Measurements from ENCODE around the gene COL24A1.

Gene COL24A1

GRCh38 chr1:86152887-86153286, 3.7 kb downstream of the COL24A1 start:
- WGBS = 92% methylated on average over 1 of the region's 1 CpG
- H3K9ac ChIP-seq (ENCODE audit: low read depth, low read length) = no peak overlapping the region
- H3K9me3 ChIP-seq (ENCODE audit: insufficient read depth, low read depth, low read length) = no peaks in the 10 kb centered on the region
- H3K27me3 ChIP-seq (ENCODE audit: insufficient read depth, low read length) = peaks cover 58% of the 10 kb centered on the region
- H3K4me3 ChIP-seq (ENCODE audit: low read length) = no peak overlapping the region
- H3K36me3 ChIP-seq (ENCODE audit: insufficient read depth, low read length) = no peaks in the 10 kb centered on the region
- H3K27ac ChIP-seq (ENCODE audit: low read depth, low read length) = no peak overlapping the region
- H3K4me1 ChIP-seq (ENCODE audit: insufficient read depth, low read length) = no peaks in the 10 kb centered on the region; the same call in 1 of the 2 replicates

DNA sequence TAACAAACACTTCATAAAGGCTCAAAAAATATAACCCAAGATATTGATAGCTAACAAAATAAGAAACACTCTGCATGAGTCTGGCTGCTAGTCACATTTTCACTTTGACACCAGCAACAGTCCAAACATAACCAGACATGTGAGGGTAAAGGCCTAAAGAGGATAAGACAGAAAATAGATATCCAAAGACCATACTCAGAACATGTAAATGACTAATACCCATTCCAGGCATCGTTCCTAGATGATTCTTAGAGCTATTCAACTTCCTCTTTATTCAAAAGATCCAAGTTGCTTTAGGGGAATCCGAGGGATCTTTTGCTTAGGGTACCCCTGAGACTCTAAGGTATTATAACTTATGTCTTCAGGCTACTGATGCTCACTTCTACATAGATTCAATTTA, 5.1 kb downstream of the COL24A1 start:
- Histone ChIP-seq H3K9ac (ENCODE audit: low read depth, low read length) (no peak overlapping the region), H3K9me3 (ENCODE audit: insufficient read depth, low read depth, low read length) (no peaks in the 10 kb centered on the region), H3K27me3 (ENCODE audit: insufficient read depth, low read length) (peaks cover 43% of the 10 kb centered on the region), H3K4me3 (ENCODE audit: low read length) (no peak overlapping the region), H3K27ac (ENCODE audit: low read depth, low read length) (no peak overlapping the region), H3K36me3 (ENCODE audit: insufficient read depth, low read length) (no peaks in the 10 kb centered on the region), H3K4me1 (ENCODE audit: insufficient read depth, low read length) (no peaks in the 10 kb centered on the region; the same call in 1 of the 2 replicates)
- WGBS = 84% methylated on average over 2 of the region's 2 CpGs

GRCh38 chr1:86150553-86151055, 6.0 kb downstream of the COL24A1 start:
- Histone ChIP-seq H3K4me1 (ENCODE audit: insufficient read depth, low read length) (no peaks in the 10 kb centered on the region; the same call in 1 of the 2 replicates), H3K27me3 (ENCODE audit: insufficient read depth, low read length) (peaks cover 35% of the 10 kb centered on the region), H3K27ac (ENCODE audit: low read depth, low read length) (no peak overlapping the region), H3K9me3 (ENCODE audit: insufficient read depth, low read depth, low read length) (no peaks in the 10 kb centered on the region), H3K4me3 (ENCODE audit: low read length) (no peak overlapping the region), H3K36me3 (ENCODE audit: insufficient read depth, low read length) (no peaks in the 10 kb centered on the region), H3K9ac (ENCODE audit: low read depth, low read length) (no peak overlapping the region)

DNA sequence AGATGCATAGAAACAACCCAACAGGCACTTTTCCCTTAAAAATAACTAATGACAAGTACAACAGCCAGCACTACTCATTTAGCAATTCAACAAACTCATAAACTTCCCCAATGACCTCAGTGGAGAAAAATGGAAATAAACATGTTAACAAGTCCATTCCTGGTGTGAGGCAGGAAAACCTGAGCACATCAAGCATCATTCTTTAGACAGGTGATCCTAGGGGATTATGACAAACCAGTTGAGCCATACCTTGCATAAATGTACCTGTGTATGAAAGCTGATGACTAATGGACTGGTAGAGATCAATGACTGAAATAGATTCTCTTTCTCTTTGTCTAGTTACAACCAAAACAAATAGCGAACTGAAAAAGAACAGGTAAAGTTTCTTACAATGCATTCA, 7.0 kb downstream of the COL24A1 start:
- Histone ChIP-seq H3K27me3 (ENCODE audit: insufficient read depth, low read length) (peaks cover 25% of the 10 kb centered on the region), H3K4me1 (ENCODE audit: insufficient read depth, low read length) (no peaks in the 10 kb centered on the region), H3K27ac (ENCODE audit: low read depth, low read length) (no peak overlapping the region), H3K36me3 (ENCODE audit: insufficient read depth, low read length) (no peaks in the 10 kb centered on the region), H3K9me3 (ENCODE audit: insufficient read depth, low read depth, low read length) (no peaks in the 10 kb centered on the region), H3K4me3 (ENCODE audit: low read length) (no peak overlapping the region), H3K9ac (ENCODE audit: low read depth, low read length) (no peak overlapping the region)
- 92% methylated on average over 1 of the region's 1 CpG for WGBS

DNA sequence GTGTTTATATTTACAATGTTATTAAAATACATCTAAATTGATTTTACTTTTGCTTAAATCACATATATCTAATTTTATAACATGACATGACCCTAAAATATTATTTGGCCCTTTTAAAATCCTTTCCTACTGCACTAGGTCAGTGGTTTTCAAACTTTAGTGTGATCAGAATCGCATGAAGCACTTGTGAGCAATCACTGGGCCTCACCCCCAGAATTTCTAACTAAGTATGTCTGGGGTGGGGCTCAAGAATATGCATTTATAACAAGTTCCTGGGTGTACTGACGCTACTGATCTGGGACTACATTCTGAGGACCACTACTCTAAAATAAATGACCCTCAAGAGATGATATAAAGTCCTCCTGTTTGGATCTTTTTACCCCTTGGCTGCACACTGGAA, 8.8 kb downstream of the COL24A1 start:
- Histone ChIP-seq H3K9me3 (ENCODE audit: insufficient read depth, low read depth, low read length) (no peaks in the 10 kb centered on the region), H3K4me1 (ENCODE audit: insufficient read depth, low read length) (no peaks in the 10 kb centered on the region), H3K4me3 (ENCODE audit: low read length) (no peak overlapping the region), H3K36me3 (ENCODE audit: insufficient read depth, low read length) (no peaks in the 10 kb centered on the region), H3K27ac (ENCODE audit: low read depth, low read length) (no peak overlapping the region), H3K9ac (ENCODE audit: low read depth, low read length) (no peak overlapping the region), H3K27me3 (ENCODE audit: insufficient read depth, low read length) (peaks cover 7% of the 10 kb centered on the region)
- 86% methylated on average over 2 of the region's 2 CpGs for WGBS

DNA sequence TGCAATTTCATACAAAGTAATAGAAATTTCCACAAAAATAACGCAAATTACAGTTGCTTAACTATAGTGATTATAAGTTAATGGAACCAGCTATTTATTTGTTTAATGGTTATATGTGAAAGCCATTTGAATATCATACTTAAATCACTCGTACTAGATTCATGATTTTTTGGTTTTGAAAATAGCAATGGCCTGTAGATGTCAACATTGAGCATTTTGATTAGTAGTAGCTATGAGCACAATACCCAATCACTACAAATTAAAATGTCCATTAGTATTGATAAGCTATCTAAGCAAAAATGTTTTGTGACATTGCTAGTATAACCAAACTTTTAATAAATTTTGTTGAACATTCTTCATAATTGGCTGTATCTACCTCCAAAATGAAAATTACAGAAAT, 10.0 kb downstream of the COL24A1 start:
- Histone ChIP-seq H3K4me1 (ENCODE audit: insufficient read depth, low read length) (no peaks in the 10 kb centered on the region), H3K27me3 (ENCODE audit: insufficient read depth, low read length) (no peaks in the 10 kb centered on the region), H3K36me3 (ENCODE audit: insufficient read depth, low read length) (no peaks in the 10 kb centered on the region), H3K9me3 (ENCODE audit: insufficient read depth, low read depth, low read length) (no peaks in the 10 kb centered on the region), H3K9ac (ENCODE audit: low read depth, low read length) (no peak overlapping the region), H3K27ac (ENCODE audit: low read depth, low read length) (no peak overlapping the region), H3K4me3 (ENCODE audit: low read length) (no peak overlapping the region)
- WGBS = no CpG with 5 or more reads among the region's 2 CpGs

DNA sequence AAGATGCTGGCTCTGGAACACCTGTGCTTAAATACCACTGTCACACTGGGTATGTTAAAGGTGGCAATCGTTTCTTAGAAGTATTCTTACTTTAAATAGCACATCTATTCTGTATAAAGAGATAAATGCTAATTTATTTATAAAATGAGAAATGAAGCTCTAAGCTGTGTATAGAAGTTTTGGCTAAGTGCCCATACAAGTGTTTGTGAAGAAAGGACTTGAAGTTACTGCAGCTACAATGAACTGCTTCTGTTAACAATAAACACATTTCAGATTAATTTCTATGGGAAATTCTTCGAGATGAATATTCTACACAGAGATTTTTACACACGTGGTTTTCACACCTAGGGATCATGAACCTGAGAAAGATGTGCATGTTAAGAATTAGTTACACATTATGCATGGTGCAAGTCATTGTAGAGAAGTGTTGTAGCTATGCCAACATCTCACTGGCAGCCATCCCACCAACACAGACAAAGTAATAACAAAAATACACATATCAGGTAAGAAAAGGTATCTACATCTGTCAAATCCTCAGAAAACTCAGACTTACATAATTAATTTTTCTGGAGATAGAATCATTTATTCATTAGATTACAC, 16.2 kb downstream of the COL24A1 start:
- Histone ChIP-seq H3K27me3 (ENCODE audit: insufficient read depth, low read length) (no peaks in the 10 kb centered on the region), H3K4me1 (ENCODE audit: insufficient read depth, low read length) (no peaks in the 10 kb centered on the region), H3K27ac (ENCODE audit: low read depth, low read length) (no peak overlapping the region), H3K4me3 (ENCODE audit: low read length) (no peak overlapping the region), H3K9ac (ENCODE audit: low read depth, low read length) (no peak overlapping the region), H3K9me3 (ENCODE audit: insufficient read depth, low read depth, low read length) (no peaks in the 10 kb centered on the region), H3K36me3 (ENCODE audit: insufficient read depth, low read length) (no peaks in the 10 kb centered on the region)
- WGBS = 100% methylated on average over 2 of the region's 3 CpGs

DNA sequence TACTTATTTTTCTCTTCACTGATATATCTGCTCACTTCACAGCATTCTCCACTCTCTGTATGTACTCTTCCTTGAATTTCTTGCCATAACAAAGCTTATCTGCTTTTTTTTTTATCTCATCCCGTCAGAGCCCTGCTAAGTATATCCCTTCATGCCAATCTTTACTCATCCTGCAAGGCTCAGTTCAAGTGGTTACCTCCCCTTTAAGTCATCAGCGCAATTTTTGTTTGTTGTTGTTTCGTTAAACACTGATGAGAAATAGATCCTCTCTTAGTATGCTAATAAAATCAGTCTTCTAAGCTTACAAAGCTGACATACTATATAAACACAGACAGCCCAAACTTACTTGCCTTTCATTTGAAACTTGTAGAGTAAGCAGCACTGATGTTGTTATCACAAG, 17.8 kb downstream of the COL24A1 start:
- Histone ChIP-seq H3K9ac (ENCODE audit: low read depth, low read length) (no peak overlapping the region), H3K27ac (ENCODE audit: low read depth, low read length) (no peak overlapping the region), H3K4me3 (ENCODE audit: low read length) (no peak overlapping the region), H3K27me3 (ENCODE audit: insufficient read depth, low read length) (no peaks in the 10 kb centered on the region), H3K36me3 (ENCODE audit: insufficient read depth, low read length) (no peaks in the 10 kb centered on the region), H3K4me1 (ENCODE audit: insufficient read depth, low read length) (no peaks in the 10 kb centered on the region), H3K9me3 (ENCODE audit: insufficient read depth, low read depth, low read length) (no peaks in the 10 kb centered on the region)
- WGBS = 93% methylated on average over 2 of the region's 3 CpGs

DNA sequence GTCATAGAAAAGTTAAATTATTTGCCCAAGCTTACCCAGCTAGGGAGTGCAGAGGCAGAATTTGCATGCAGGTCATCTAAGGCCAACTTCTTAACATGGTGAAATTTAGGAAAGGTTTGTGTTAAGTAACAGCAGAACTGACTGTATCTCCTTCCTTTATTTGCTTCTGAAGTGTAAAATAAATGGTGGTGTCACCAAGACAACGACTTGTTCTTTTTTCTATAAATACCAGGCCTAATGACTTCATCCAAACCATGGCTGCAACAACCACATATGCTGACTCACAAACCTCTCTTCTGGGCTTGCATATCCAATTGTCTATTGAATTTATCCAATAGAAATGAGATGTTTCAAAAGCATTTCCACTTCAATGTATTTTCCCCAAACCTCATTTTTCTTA, 19.1 kb downstream of the COL24A1 start:
- no peak overlapping the region for H3K9ac ChIP-seq (ENCODE audit: low read depth, low read length)
- H3K27ac ChIP-seq (ENCODE audit: low read depth, low read length) = no peak overlapping the region
- H3K4me1 ChIP-seq (ENCODE audit: insufficient read depth, low read length) = no peaks in the 10 kb centered on the region
- H3K27me3 ChIP-seq (ENCODE audit: insufficient read depth, low read length) = no peaks in the 10 kb centered on the region
- H3K36me3 ChIP-seq (ENCODE audit: insufficient read depth, low read length) = no peaks in the 10 kb centered on the region
- 0% methylated on average over 1 of the region's 1 CpG for WGBS
- H3K9me3 ChIP-seq (ENCODE audit: insufficient read depth, low read depth, low read length) = no peaks in the 10 kb centered on the region
- H3K4me3 ChIP-seq (ENCODE audit: low read length) = no peak overlapping the region

DNA sequence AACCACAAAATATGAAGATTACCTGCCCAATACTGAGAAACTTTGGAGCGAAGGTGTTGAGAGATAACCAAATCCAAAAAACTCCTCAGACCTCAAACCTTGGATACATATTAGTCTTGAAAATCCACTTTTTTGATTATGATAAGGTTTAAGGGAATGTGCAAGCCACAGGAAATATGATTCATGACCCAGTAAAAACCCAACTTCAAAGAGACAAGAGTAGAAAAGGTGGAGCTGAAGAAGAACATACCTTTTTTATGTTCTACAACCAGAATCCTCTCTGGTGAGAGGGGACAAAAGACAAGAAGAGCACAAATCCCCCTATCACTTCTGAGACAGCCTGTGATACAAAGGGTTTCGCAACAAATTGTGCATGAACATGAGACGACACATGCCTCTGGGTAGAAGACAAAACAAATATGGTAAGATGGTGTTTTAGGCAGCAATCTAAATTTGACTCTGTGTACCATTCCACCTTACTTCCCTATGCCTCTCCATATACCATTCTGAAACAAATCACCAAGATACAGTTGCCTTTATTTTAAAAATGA, 37.3 kb downstream of the COL24A1 start:
- no peaks in the 10 kb centered on the region for H3K9me3 ChIP-seq (ENCODE audit: insufficient read depth, low read depth, low read length)
- H3K9ac ChIP-seq (ENCODE audit: low read depth, low read length) = no peak overlapping the region
- no peak overlapping the region for H3K27ac ChIP-seq (ENCODE audit: low read depth, low read length)
- no peaks in the 10 kb centered on the region for H3K36me3 ChIP-seq (ENCODE audit: insufficient read depth, low read length)
- H3K4me1 ChIP-seq (ENCODE audit: insufficient read depth, low read length) = no peaks in the 10 kb centered on the region
- no peak overlapping the region for H3K4me3 ChIP-seq (ENCODE audit: low read length)
- no peaks in the 10 kb centered on the region for H3K27me3 ChIP-seq (ENCODE audit: insufficient read depth, low read length)
- WGBS = 67% methylated on average over 3 of the region's 3 CpGs

- H3K4me3 ChIP-seq (ENCODE audit: low read length) = no peak overlapping the region
- H3K4me1 ChIP-seq (ENCODE audit: insufficient read depth, low read length) = no peaks in the 10 kb centered on the region
- WGBS = 89% methylated on average over 4 of the region's 4 CpGs
- no peaks in the 10 kb centered on the region for H3K36me3 ChIP-seq (ENCODE audit: insufficient read depth, low read length)
- H3K9ac ChIP-seq (ENCODE audit: low read depth, low read length) = no peak overlapping the region
- no peaks in the 10 kb centered on the region for H3K27me3 ChIP-seq (ENCODE audit: insufficient read depth, low read length)
- no peak overlapping the region for H3K27ac ChIP-seq (ENCODE audit: low read depth, low read length)
- H3K9me3 ChIP-seq (ENCODE audit: insufficient read depth, low read depth, low read length) = no peaks in the 10 kb centered on the region
Observed at GRCh38 chr1:86114816-86115400, 41.7 kb downstream of the COL24A1 start.

All from HUES64 (cell line).